HG03520 (cell line): ENCODE results near the gene ZBTB7C.

Experiments used
- ATAC-seq: cut with Tn5 transposase; IDR thresholded peaks from one replicate; pipeline ENCODE4 v1.9.1; 2021; ENCODE audit warnings: mild to moderate bottlenecking, moderate library complexity; ENCODE audit not compliant: unreplicated experiment

The ZBTB7C gene

DNA sequence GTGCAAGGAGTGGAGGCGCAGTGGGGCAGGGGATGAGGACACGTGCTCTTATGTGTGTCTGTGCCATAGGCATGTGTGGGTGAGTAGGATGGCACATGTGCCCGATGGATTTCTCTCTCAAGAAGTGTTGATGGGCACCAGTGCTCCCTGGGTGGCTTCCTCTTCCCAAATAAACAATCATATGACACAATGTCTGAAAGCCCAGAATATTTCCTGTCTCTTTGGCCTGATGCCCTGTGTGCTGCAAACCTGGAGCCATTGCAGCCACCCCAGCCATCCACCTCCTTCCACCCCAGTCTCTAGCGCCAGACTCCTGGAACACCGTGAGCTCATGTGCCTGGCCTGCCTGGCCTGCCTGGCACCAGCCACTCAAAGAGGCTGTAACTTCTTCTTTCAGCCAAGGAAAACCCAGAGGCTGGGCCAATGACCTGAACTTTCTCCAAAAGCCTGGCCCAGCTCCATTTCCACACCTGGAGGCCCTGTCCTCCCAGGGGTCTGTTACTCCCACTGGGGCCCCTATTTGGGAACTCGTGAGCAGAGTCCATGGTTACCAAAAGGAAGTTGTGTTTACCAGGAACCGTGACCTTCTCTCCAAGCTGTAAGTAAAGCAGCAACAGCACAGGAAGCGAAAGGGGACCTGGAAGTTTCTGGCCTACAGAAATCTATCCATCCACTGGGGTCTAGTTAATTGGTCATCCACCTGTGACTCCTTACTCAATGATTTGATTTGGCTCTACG is 9.5 kb upstream of the ZBTB7C start:
- ATAC-seq, result no peak

DNA sequence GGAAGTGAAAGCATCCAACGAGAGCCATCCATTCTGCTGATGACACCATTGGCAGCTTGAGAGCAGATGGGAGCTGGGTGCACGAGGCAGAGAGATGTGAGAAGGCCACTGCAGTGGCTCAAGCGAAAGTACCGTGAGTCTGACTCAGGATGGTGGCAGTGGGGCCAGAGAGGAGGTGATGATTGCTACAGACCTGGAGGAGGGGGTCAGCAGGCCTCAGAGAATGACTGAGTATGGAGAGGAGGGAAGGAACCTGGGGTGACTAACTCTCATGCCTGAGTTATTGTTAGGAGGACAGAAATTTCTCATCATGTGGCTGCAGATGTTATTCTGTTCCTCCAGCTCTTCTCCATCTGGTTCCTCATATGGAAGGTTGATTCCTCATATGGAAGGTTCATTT is 8.8 kb upstream of the ZBTB7C start:
- no peak for ATAC-seq

DNA sequence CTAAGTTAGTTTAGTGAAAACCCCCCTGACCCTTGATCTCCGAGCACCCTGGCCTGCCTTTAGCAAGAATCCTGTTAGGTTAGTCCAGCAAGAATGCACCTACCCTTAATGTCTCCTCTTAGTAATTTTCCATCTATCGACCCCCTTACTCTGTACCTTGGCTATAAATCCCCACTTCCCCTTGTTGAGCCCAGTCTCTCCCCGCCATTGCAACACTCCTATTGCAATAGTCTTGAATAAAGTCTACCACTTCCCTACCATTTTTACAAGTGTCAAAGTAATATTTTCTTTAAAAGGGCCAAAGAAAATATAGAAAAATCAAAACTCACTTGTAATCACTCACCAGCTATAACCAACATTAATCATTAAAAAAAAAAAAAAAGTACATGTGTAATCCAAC is 4.2 kb upstream of the ZBTB7C start:
- ATAC-seq, result no peak

DNA sequence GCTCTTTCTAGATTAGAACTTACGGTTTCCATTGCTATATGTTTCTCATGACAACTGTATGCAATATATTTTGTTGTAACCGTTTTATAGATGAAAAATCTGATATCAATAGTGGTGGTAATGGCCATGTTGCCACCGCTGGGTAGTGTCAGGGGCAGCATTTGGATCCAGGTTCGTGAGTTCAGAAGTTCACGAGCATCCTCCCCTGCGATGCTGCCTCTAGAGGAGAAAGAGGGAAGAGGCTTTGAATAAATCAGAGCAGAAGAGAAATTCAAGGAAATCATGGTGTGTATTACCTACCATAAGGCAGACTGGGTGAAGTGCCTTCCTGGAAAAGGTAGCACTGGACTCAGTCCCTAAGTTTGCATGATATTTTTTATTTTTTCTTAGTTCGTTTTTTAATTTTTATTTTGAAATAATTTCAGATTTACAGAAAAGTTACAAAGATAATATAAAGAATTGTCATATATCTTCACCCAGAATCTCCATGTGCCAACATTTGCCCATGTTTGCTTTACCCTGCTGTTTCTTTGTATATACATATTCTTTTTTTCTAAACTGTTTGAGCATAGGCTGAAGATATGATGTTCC is 3.3 kb upstream of the ZBTB7C start:
- no peak for ATAC-seq

DNA sequence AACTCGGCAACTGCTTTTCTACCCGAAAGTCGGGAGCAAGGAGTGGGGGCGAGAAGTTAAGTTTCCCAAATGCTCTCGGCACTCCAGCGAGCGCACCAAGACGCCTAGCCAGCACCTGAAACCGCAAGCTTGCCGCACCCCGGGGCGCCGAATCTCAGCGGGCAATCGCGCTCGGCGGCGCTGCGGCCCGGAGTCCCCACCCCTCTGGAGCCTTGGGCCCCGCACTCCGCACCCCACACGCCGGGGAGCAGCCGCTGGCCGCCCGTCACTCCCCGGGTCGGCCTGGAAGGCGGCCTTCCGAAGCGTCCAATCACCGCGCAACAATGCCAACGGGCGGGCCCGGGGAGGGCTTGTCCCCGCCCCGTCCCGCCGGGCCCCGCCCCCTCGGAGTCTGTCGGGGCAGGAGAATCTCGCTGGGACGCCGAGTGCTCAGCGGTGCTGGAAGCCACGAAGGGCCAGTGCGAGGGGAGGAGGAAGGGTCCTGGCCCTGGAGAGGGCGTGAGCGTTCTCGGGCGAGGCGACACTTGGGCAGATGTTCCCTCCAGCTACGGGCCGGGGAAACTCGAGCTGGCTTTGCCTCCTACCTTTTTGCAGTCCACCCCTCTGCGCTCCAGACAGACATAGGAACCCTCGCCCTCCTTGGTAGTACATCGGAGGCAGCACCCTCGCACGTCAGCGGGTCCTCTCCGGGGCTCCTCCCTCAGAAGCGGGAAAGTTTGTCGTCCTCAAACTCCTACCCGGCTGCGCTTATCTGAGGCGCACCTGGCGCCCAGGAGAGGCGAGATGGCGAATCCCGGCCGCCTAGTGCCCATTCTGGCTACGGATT is 1.1 kb upstream of the ZBTB7C start:
- ATAC-seq, result peak; percentile 91

DNA sequence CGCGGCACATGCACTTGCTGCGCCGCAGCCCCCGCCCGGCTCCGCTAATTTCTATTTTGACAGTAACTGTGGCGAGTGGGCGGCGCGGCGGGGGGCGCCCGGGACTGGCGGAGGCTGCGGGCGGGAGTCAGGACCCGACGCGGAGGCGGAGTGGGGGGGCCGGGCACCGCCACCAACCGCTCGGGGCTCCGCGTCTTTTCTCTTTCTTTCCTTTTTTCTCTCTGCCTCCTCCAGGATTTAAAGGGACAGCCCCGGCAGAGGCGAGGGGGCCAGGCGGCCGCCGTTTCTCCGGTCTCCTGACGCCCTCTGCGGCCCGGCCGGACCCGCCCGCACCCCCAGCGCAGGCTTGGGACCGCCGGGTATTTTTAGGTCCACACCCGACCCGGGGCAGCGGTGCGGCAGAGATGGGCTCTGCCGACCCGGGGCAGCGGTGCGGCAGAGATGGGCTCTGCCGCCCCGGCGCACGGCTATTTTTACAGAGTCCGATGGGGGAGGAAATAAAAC is 460 bp upstream of the ZBTB7C start:
- ATAC-seq, result no peak

DNA sequence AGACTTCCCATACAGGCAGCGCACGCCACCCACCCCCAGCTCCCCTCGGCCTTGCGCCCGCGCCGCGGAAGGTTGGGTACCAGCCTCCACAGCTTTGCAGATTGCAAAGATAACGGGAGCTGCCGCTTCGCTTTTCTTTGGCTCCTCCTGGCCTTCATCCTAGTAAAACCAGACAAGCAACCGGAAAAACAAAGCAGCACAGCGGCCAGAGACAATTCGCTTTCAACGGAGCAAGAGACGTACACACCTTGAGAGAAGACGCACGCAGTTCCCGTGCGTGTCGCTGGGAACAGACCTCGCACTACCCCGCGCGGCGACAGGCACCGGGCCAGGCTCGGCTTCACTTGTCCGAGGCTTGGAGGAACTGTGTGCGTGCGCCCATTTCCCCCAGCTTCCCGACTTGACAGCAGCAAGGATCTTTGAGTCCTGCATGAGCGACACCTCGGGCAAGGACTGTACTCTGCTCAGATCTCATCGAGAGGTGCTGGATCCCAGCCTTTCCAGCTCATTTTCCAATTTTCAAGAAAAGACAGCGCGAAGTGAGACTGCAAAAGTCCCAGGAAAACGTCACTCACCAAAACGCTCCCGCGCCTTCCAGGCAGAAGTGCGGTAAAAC is 964 bp downstream of the ZBTB7C start:
- ATAC-seq, result no peak

DNA sequence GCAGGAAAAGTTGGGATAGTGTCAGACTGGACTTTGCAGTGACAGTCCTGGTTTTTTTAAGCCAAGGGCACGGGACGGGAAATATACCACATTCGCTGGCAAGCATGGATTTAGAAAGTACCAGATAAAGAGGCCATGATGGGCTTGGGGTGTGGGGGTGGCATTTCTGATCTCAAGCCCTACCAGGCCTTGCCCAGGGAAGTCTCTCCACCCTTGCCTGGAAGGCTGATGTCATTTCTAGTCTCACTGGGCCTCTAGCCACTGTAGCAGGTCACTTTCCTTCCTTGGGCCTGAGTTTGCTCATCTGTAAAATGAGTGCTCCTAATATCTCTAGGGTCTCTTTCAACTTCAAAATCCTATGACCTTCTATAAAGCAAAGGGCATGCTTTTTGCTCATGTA is 1.8 kb downstream of the ZBTB7C start:
- no peak for ATAC-seq

DNA sequence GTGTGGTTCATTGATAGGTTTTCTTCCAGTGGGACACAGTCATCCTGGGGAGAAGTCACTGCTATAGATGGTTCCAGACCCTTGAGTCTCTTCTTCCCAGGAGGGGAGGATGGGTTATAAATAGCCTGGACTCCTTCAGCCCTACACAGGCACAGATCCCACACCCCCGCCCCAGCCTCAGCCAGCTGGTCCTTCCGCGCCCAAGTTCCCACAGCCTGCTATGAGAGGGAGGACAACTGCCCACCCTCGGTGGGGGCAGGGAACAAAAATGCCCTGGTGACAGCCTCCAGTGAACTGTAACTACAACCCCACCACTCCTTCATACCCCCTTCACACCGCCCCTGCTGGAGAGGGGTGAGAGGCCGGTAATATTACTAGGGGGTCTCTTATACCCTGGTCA is 3.2 kb downstream of the ZBTB7C start:
- no peak for ATAC-seq

DNA sequence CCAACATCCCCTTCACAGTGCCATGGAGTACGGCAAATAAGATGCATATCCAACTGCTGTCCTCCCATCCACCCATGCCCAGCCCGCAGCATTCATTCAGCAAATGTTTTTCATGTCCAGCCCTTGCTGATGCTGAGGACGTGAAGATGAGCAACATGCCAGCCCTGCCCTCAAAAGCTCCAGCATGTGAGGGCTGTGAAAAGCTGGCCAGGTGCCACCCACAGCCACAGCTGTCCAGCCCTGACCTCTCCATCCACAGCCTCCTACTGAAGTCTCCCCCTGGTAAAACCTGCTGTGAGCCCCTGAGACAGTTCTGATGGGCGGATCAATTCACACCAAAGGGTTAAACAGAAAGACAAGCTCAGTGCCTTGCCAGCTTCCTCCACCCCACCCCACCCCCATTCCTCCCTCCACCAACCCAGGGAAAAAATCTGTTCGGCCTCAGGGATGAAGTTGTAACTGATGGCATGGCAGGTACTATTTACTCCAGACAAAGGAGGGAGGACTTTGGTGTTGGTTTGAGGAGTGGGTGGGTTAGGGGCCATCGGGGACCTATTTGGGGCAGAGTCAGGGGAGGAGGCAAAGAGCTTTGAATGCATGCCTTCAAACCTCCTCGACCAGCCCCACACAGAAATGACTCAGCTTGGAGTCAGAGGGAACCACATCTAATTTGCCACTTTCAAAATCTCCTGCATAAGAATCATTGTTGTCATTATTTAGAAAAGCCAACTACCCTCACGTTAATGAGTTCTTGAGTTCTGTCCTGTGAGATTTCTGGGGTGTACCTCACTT is 4.3 kb downstream of the ZBTB7C start:
- no peak for ATAC-seq

DNA sequence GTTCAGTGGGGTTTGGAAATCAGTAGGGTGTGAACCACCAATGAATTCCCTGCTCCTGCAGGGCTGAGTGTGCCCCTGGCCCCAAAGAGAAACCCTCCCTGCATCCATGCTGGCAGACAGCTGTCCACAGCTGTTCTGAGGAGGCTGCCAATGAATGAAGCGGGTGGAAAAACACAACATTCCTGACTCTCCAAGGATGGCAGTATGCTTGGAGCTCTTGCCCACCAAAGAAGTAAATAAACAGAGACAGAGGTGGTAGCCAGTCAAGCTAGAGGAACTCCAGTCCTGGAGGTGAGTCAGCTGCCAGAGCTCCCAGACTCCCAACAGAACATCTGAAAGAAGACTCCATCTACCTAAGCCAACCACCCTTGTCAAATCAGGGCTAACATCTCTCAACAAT is 6.2 kb downstream of the ZBTB7C start:
- no peak for ATAC-seq

DNA sequence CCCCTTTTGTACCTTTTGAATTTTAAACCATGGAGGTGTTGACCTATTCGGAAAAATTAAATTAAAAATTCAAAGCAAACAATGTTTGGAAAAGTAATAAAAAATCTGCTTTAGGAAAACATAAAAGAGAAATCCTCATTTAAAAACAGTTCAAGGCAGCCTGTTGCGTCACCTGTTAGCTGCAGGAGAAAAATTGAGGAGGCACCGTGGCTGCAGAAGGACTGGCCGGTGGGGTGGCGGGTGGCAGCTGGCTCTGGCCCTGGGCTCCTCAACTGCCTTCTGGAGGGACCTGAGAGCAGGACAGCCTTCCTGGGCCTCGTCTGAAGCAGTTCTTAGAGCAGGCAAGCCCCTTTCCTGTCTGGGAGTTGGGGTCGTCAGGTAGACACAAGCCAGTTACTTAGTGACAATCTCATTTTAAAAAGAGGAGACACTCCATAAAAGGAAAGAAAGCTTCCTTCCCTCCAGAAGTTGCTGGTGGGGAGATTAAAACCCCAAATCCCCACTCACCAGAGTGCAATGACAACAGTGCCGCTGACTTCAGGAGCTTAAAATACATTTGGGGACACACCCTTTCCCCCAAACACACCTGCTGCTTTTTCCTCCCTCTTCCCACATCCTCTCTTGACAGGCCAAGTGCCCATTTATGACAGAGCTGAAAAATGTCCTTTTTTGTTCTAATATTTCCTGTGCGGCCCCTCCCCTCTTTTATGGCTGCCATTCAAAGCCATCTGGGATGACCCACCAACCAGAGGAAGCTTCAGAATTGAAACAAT is 9.7 kb downstream of the ZBTB7C start:
- ATAC-seq, result no peak

DNA sequence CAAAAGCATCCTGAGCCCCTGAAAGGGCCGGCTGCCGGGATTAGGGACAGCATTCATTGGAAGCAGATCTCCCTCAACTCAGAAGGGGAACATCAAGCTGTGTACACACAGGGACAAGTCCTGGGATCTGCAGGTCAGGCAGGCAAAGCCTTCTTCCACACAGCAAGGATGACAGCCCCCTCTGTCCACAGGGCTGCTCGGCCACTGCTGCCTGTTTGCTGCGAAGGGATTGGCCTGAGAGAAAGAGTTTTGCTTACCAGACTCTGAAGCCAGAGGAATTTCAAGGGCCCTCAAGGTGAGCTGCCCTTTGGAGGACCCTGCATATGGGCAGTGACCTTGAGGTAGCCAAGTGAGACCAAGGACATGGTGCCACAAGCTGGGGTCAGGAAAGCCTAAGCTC is 11.1 kb downstream of the ZBTB7C start:
- no peak for ATAC-seq

DNA sequence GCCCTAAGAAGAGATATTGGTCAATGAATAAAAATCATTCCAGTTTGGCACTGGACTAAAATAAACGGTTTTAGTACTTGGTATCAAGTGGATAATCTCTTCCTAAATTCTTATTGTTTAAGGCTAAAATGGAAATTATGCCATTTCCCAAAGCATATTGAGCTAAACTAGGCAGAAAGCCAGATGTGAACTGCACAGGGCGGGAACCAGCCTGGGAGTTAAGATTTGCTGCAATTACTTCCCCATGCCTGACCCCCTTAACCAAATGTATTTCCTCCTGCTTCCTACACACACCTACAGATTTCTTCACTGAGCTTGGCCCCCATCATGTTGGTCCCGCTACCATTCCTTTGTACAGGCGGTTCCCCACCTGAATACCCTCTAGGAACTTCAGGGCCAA is 12.2 kb downstream of the ZBTB7C start:
- ATAC-seq, result no peak

DNA sequence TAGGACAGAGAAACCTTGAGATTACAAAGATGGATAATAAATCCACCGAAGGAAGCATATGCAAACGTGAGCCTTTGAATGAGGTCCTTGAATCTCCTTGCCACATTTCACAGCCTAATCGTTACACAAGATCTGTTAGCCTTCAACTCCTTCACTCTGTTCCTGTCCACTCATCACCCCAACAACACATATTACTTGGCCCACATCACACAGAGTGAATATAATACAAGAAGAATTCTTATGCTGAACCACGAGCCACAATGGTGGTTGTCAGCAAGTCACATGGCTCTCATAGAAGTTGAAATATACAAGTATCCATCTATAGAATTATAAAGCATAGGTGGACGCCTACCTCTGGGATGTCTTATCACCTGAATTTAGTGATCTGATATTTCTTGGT is 12.6 kb downstream of the ZBTB7C start:
- ATAC-seq, result no peak

DNA sequence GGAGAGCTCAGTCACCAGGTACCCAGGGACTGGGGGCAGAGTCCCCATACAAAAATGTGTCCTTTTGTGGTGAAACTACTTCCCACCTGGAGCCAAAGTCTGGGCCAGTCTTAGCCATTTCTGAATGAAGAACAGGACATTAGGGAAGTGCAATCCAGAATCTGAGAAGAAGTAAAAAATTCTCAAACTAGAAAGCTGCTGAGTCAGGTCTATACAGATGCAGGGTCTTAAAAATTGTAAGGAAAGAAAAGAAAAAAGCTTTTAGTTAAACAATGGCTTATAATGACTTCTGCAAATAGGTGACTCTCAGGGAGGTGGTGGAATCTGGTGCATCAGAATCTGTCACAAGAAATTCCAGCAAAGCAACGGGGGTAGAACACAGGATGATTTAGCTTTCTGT is 13.5 kb downstream of the ZBTB7C start:
- ATAC-seq, result no peak

DNA sequence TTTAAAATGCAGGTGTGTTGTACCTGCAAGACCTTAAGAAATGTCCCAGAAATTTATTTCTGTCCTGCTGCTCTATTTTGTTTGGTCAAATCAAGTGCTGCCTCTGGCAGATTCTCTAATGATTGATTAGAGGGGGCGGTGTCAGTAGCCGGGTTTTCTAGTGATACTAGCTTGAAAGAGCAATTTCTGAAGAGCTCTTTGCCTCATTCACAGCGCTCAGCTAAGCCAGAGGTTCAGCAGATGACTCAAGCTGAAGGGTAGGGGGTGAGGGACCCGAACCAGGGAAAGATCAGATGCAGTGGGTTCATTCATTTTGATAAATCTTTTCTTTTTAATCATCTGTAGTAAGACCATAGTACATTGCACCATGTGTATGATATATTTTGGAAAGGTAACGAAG is 15.0 kb downstream of the ZBTB7C start:
- no peak for ATAC-seq

DNA sequence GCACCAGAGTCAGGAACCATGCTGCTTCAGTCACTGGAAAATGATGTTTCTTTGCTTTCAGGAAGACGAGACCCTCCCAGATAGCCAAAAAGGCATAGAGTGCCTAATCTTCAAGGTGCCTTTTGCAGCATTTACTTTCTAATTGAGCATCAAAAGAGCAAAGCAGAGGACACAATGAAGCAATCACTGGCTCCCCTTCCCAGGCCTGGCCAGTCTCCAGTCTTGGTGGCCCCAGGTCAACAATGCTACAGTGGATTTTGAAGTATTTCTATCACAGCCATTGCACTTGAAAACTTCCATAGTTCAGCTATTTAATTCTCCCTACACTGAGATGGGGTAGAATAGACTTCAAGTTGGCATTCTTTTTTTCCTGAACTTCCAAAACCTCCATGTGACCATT is 15.4 kb downstream of the ZBTB7C start:
- no peak for ATAC-seq

DNA sequence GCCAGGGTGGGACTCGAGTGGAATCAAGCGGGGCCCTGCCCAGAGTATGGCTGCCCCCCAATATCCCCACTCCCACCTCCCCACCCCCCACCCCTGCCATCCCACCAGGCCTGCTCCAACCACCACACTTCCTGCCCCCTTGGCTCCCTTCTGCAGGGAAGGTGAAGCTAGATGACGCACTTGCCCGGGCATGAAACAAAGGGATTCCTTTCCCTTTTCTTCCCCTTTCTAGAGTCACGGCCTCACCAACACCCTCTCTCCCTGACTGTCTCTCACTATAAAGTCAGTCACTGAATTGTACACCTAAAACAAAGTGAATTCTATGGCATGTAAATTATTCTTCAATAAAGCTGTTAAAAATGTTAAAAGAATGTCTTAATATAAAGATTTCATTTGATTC is 16.0 kb downstream of the ZBTB7C start:
- no peak for ATAC-seq

DNA sequence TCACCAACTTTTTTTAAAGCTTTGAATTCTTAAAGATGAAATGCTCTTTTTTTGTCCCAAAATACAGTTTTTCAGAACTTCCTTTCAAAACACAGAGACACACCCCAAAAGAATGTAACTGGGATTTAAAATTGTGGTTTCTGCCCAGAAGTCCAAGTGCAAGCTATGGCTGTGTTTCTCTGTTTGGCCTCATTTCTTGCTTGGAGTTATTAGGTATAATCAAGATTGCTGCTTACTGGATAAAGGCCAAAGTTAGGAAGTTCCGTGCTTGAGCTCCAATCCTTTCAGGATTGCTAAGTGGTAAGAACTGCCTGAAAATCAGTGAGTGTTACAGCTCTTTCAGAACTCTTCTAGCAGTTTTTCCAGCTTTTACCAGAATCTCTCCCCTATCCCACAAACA is 16.9 kb downstream of the ZBTB7C start:
- ATAC-seq, result no peak
